Subcutaneous abdominal adipose tissue (tissue), 5 donors: ENCODE measurements around the gene FLYWCH1.

Source experiments
- H3K27ac ChIP-seq: one replicate; pipeline ENCODE4 v1.7.0; 2013; ENCODE audit warnings: low read depth, mild to moderate bottlenecking, inconsistent platforms, low read length, moderate library complexity
- H3K27me3 ChIP-seq, 5 donors: one replicate each; pipeline ENCODE4 v1.7.0; 2013; ENCODE audit warnings: low read length in 5 of 5, inconsistent platforms in 1 of 5; ENCODE audit not compliant: control insufficient read depth in 5 of 5, insufficient read depth in 4 of 5
- H3K36me3 ChIP-seq, 5 donors: one replicate each; pipeline ENCODE4 v1.7.0; 2013; ENCODE audit warnings: low read length in 5 of 5; ENCODE audit not compliant: control insufficient read depth in 5 of 5, insufficient read depth in 5 of 5
- H3K4me1 ChIP-seq, 5 donors: one replicate each; pipeline ENCODE4 v1.7.0; 2013; ENCODE audit warnings: low read length in 5 of 5, mild to moderate bottlenecking in 3 of 5, moderate library complexity in 1 of 5; ENCODE audit not compliant: control insufficient read depth in 5 of 5, insufficient read depth in 5 of 5
- H3K4me3 ChIP-seq, 5 donors: one replicate each; pipeline ENCODE4 v1.7.0; 2013; ENCODE audit warnings: low read length in 5 of 5, low read depth in 1 of 5
- H3K9ac ChIP-seq, 5 donors: one replicate each; pipeline ENCODE4 v1.7.0; 2013; ENCODE audit warnings: low read length in 5 of 5, mild to moderate bottlenecking in 4 of 5, moderate library complexity in 3 of 5
- H3K9me3 ChIP-seq, 5 donors: one replicate each; pipeline ENCODE4 v1.7.0; 2013; ENCODE audit warnings: low read length in 5 of 5; ENCODE audit not compliant: control insufficient read depth in 5 of 5
- donor health status: healthy.
- donor health status: healthy.
- donor health status: healthy.
- donor health status: healthy.
- donor health status: healthy.

Gene FLYWCH1

GRCh38 chr16:2911638-2912329 is at the start of gene FLYWCH1:
TSS of gene FLYWCH1 (plus strand) at chr16:2911931. CDS start at chr16:2929686, 17,755 bp downstream.
- H3K9me3 ChIP-seq: no peaks in the 10 kb centered on the region
- H3K9ac ChIP-seq: peak within 1 kb of the TSS; percentile 3 to 88 (median 71)
- peak within 1 kb of the TSS; percentile 78 to 92 (median 86) for H3K4me3 ChIP-seq
- H3K27ac ChIP-seq: peak within 1 kb of the TSS; percentile 65
- H3K27me3 ChIP-seq: no peaks in the 10 kb centered on the region
- H3K4me1 ChIP-seq: peaks cover 0 to 22% (median 16%) of the 10 kb centered on the region in 5 donors
- H3K36me3 ChIP-seq: peaks cover 0 to 19% (median 12%) of the 10 kb centered on the region in 5 donors

- H3K27me3 ChIP-seq: peaks cover 0 to 9% (median 3%) of the 10 kb centered on the region in 5 donors
- H3K4me3 ChIP-seq: no peak overlapping the region
- peaks cover 2 to 10% (median 5%) of the 10 kb centered on the region in 5 donors for H3K9me3 ChIP-seq
- no peak overlapping the region for H3K27ac ChIP-seq
- H3K4me1 ChIP-seq: peaks cover 0 to 11% (median 8%) of the 10 kb centered on the region in 5 donors
- H3K9ac ChIP-seq: no peak overlapping the region
- H3K36me3 ChIP-seq: no peaks in the 10 kb centered on the region
These were observed 46.1 kb upstream of the FLYWCH1 start for GRCh38 chr16:2865651-2866050.

GRCh38 chr16:2866431-2866830 is 45.3 kb upstream of the FLYWCH1 start:
- Histone ChIP-seq H3K9me3 (peaks cover 0 to 2% (median 0%) of the 10 kb centered on the region in 5 donors), H3K4me3 (no peak overlapping the region), H3K36me3 (no peaks in the 10 kb centered on the region), H3K9ac (no peak overlapping the region), H3K27ac (no peak overlapping the region), H3K27me3 (peaks cover 0 to 9% (median 2%) of the 10 kb centered on the region in 5 donors), H3K4me1 (peaks cover 0 to 11% (median 8%) of the 10 kb centered on the region in 5 donors)

- H3K9ac ChIP-seq: peak overlapping the region in 4 of 5 donors; percentile 79 to 83 (median 82)
- peaks cover 0 to 11% (median 8%) of the 10 kb centered on the region in 5 donors for H3K4me1 ChIP-seq
These were observed 44.1 kb upstream of the FLYWCH1 start for GRCh38 chr16:2867661-2867986.

GRCh38 chr16:2867987-2868789 is 43.5 kb upstream of the FLYWCH1 start:
- no peaks in the 10 kb centered on the region for H3K36me3 ChIP-seq
- H3K9ac ChIP-seq: peak overlapping the region in 4 of 5 donors; percentile 79 to 83 (median 82)
- H3K27me3 ChIP-seq: peaks cover 0 to 9% (median 3%) of the 10 kb centered on the region in 5 donors
- H3K9me3 ChIP-seq: no peaks in the 10 kb centered on the region
- peak overlapping the region; percentile 84 for H3K27ac ChIP-seq
- H3K4me3 ChIP-seq: peak overlapping the region; percentile 68 to 89 (median 84)
- peaks cover 0 to 11% (median 8%) of the 10 kb centered on the region in 5 donors for H3K4me1 ChIP-seq

More at GRCh38 chr16:2867661-2867986, 44.1 kb upstream of the FLYWCH1 start:
- Histone ChIP-seq H3K4me3 (peak overlapping the region; percentile 68 to 89 (median 84)), H3K27me3 (peaks cover 0 to 9% (median 3%) of the 10 kb centered on the region in 5 donors), H3K36me3 (no peaks in the 10 kb centered on the region), H3K9me3 (no peaks in the 10 kb centered on the region), H3K27ac (peak overlapping the region; percentile 84)

- peaks cover 0 to 4% (median 0%) of the 10 kb centered on the region in 5 donors for H3K27me3 ChIP-seq
These were observed 39.8 kb upstream of the FLYWCH1 start for GRCh38 chr16:2871926-2872325.

GRCh38 chr16:2874032-2874911 is 37.5 kb upstream of the FLYWCH1 start:
- H3K27ac ChIP-seq: no peak overlapping the region
- no peaks in the 10 kb centered on the region for H3K36me3 ChIP-seq

More at GRCh38 chr16:2871926-2872325, 39.8 kb upstream of the FLYWCH1 start:
- Histone ChIP-seq H3K9ac (no peak overlapping the region), H3K27ac (no peak overlapping the region), H3K4me3 (no peak overlapping the region), H3K36me3 (no peaks in the 10 kb centered on the region), H3K9me3 (no peaks in the 10 kb centered on the region), H3K4me1 (peaks cover 0 to 17% (median 13%) of the 10 kb centered on the region in 5 donors)

GRCh38 chr16:2874912-2875362 is 36.8 kb upstream of the FLYWCH1 start:
- H3K9ac ChIP-seq: no peak overlapping the region
- H3K27me3 ChIP-seq: peaks cover 0 to 2% (median 0%) of the 10 kb centered on the region in 5 donors
- H3K36me3 ChIP-seq: no peaks in the 10 kb centered on the region
- H3K9me3 ChIP-seq: no peaks in the 10 kb centered on the region
- no peak overlapping the region for H3K27ac ChIP-seq
- no peak overlapping the region for H3K4me3 ChIP-seq
- peaks cover 0 to 6% (median 6%) of the 10 kb centered on the region in 5 donors for H3K4me1 ChIP-seq

More at GRCh38 chr16:2874032-2874911, 37.5 kb upstream of the FLYWCH1 start:
- Histone ChIP-seq H3K4me3 (no peak overlapping the region), H3K9ac (peak overlapping the region in 1 of 5 donors; percentile 20), H3K4me1 (peaks cover 0 to 6% (median 6%) of the 10 kb centered on the region in 5 donors), H3K27me3 (peaks cover 0 to 4% (median 0%) of the 10 kb centered on the region in 5 donors), H3K9me3 (no peaks in the 10 kb centered on the region)

- H3K27ac ChIP-seq: no peak overlapping the region
These were observed 31.8 kb upstream of the FLYWCH1 start for GRCh38 chr16:2879854-2880508.

More at GRCh38 chr16:2879854-2880508, 31.8 kb upstream of the FLYWCH1 start:
- Histone ChIP-seq H3K9me3 (no peaks in the 10 kb centered on the region), H3K27me3 (no peaks in the 10 kb centered on the region), H3K4me3 (no peak overlapping the region), H3K9ac (no peak overlapping the region), H3K4me1 (peaks cover 3 to 21% (median 17%) of the 10 kb centered on the region in 5 donors), H3K36me3 (no peaks in the 10 kb centered on the region)
